GM19025 (cell line): ENCODE measurements around the gene KYAT1.

ENCODE experiments used
- ATAC-seq: cut with Tn5 transposase; IDR thresholded peaks from one replicate; pipeline ENCODE4 v1.9.1; 2021; ENCODE audit warnings: mild to moderate bottlenecking, low read depth, moderate library complexity; ENCODE audit not compliant: unreplicated experiment

Gene KYAT1

DNA sequence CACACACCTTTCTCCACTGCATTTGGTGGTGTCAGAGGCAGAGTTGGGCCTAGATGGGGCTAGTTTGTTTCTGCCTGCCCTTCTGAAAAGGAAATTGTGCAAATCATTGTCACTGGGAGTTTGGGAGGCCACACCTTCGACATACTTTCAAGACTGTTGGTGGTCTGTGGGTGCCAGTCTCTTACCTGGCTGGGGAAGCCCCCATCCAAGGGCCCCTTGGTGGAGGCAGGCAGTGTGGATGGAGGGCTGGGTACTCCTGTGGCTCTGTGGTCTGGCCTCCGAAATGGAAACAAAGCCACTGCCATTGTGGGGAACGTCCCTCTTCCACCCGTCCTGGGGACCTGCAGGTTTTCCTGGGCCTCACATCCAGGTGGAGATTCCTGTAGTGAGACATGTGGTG, 28.1 kb upstream of the KYAT1 start:
- no peak for ATAC-seq

DNA sequence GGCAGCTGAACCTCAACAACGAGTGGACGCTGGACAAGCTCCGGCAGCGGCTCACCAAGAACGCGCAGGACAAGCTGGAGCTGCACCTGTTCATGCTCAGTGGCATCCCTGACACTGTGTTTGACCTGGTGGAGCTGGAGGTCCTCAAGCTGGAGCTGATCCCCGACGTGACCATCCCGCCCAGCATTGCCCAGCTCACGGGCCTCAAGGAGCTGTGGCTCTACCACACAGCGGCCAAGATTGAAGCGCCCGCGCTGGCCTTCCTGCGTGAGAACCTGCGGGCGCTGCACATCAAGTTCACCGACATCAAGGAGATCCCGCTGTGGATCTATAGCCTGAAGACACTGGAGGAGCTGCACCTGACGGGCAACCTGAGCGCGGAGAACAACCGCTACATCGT, 26.6 kb upstream of the KYAT1 start:
- ATAC-seq = no peak

DNA sequence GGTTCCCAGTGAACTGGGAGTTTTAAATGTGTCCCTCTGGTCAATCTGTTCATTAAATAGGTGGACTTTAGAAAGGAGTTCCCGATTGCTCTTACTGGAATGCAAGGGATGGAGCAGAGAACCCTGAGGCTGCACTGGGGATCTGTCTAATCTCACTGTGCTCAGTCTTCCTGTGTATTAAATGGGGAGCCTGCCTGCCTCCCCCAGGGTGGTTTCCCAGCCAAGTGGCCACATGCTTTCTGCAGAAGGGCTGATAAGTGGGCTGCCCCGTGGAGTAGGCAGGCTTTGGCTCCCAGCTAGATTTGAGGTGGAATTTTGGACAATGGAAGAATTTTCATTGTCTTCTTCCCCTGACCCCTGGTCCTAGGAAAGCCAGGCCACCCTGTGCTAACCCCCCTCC, 25.0 kb upstream of the KYAT1 start:
- ATAC-seq = no peak

DNA sequence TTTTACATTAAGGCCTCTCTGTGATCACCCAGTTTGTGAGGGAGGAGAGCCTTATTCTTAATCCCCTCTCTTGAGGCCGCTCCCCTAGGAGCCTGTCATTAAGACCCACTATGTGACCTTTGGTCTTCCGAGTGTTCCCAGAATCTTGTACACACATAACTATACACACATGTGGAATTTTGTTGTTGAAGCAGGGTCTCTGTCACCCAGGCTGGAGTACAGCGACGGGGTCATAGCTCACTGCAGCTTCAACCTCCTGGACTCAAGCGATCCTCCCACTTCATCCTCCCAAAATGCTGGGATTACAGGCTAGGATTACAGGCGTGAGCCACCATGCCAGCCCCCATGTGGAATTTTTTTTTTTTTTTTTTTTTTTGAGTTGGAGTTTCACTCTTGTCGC, 24.2 kb upstream of the KYAT1 start:
- ATAC-seq = no peak

DNA sequence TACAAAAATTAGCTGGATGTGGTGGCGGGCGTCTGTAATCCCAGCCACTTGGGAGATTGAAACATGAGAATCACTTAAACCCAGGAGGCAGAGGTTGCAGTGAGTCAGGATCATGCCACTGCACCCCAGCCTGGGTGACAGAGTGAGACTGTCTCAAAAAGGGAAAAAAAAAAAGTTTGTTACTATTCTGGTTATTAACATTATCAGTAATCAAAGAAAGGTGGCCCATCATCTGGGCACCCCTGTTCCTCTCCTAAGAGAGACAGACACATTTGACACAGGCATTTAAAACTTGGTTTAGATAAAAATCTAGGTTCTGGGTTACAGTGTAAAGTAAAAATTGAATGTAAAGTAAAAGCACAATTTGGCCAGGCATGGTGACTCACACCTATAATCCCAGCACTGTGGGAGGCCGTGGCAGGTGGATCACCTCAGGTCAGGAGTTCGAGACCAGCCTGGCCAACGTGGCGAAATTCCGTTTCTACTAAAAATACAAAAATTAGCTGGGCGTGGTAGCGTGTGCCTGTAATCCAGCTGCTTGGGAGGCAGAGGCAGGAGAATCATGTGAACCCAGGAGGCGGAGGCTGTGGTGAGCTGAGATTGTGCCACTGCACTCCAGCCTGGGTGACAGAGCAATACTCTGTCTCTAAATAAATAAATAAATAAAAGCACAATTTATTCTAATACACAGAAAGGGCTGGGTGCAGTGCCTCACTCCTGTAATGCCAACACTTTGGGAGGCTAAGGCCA, 22.3 kb upstream of the KYAT1 start:
- ATAC-seq = no peak

DNA sequence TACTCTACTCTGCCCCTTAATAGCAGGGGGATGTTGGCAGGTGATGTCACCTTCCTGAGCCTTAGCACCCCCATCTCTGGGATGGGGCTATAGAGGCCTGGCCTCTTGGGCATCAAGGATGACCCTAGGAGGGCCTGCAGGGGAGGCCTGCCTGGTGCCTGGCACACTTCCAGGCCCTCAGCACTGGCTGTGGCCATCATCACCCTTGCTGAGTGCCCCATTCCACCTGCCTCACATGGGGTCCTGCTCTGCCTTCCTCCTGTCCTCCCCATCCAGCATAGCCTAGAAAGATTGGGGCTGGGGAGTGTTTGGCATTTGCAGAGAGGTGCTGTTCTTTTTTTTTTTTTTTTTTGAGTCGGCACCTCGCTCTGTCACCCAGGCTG, 21.3 kb upstream of the KYAT1 start:
- ATAC-seq = no peak

DNA sequence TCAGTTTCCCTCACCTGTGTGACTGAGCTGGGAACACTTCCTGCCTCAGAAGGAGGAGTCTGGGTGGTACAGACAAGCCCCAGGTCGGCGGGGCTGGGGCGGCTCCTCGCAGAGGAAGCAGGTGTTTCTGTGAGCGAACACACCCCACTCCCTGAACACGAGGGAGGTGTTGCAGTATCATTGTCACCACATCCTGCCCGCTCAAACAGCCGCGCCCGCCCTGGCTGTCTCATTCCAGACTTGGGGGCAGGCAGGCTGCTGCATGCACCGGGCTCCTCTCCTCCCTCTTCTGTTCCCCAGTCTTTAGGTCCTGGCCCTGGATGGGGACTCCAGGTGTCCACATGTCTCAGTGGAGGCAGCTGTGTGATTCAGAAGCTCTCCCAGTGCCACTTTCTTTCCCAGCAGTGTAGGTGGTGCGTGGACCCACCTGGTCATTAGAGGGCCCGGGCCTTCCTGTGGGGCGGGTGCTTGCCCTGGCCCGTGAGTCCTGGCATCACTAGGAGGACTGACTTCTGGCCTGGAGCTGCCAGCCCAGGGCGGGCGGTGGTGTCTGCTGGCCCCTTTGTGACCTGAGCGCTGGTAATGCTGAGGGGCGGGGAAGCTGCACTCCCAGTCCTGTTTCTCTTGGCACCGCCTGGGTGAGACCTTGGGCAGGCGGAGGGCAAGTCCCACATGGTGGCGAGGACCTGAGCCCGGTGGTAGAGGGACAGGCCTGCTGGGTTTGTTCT, 20.8 kb upstream of the KYAT1 start:
- peak; percentile 90 for ATAC-seq

DNA sequence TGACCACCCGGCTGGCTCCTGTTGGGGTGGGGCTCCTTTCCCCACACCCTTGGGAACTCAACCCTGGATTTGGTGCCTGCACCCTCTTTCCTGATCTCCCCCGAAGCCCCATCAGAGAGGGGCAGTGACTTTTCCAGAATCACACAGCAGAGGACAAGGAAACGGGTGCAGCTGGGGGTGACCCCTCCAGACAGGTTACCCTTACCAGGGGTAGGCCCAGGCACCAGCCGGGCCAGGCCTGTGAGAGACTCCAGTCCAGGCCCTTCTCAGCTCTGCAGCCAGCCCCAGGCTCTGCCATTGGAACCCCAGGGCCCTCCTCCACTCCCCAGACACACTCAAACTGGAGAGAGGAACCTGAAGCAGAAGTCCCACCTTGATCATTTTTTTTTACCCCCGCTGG, 20.1 kb upstream of the KYAT1 start:
- ATAC-seq = no peak

DNA sequence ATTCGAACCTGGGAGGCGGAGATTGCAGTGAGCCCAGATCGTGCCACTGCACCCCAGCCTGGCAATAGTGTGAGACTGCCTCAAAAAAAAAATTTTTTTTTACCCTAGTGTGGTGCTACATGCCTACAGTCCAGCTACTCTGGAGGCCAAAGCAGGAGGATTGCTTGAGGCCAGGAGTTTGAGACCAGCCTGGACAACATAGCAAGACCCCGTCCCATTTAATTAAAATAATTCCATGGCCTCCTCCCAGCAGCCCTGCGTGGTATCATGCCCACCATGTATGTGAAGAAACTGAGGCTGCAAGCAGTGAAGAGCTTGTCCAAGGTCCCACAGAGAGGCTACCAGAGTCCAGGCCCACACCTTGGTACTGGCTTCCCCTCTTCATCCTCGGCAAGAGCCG, 19.6 kb upstream of the KYAT1 start:
- no peak for ATAC-seq

DNA sequence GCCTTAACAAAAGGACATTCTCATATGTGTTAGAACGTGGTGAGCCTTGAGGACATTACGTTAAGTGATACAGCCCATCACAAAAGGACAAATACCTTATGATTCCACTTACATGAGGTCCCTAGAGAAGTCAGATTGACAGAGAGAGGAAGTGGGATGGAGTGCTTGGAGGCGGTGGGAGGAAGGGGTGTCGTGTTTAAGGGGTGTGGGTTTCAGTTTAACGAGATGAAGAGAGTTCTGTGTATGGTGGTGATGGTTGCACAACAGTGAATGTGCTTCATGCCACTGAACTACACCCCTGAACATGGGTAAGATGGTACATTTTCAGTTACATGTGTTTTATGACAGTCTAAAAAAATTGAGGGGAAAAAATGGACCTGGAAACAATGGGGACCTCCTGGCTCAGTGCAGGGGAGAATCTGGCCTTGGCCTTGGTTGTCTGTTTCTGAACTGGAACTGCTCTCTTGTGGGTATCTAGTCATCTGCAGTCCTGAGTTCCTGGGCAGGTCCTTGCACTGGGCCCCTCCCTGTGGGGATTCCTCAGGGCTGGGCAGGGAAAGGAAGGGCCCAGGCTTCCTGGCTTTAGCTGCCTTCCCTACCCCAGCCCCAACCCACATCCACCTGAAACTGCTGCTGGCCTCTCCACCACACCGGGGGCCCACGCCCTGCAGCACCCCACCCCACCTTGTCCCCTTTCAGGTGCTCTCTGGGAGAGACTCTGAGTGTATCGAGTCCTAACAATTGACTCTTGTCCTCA, 18.0 kb upstream of the KYAT1 start:
- ATAC-seq = no peak

DNA sequence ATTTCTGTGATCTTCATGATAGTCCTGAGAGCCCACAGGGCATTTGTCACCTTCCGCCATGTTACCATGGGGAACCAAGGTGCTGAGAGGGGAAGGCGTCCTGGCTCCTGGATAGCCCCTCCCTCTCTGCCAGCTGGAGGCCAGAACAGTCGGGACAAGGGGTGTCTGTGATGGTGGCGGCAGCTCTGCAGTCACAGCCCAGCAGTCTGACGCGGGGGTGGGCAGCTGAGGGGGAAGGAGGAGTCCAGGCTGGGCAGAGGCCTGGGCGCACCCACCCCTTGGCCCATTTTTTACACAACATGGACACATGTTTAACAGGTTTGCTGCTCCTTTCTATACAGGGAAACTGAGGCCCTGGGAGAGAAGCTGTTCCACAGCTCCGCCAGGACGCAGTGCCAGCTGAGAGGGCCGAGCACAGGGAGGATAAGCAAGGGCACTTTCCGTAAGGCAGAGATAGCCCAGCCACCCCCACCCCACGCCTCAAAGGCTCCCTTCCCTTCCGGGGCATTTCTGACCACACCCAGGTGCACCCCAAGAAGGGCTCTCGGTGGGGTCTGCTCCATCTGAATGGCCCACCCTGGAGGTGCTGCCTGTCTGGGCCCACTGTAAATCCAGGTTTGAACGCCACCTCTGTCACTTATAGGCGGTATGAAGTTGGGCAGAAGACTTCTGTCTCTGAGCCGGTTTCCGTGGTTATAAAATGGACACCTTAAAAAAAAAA, 17.3 kb upstream of the KYAT1 start:
- no peak for ATAC-seq

DNA sequence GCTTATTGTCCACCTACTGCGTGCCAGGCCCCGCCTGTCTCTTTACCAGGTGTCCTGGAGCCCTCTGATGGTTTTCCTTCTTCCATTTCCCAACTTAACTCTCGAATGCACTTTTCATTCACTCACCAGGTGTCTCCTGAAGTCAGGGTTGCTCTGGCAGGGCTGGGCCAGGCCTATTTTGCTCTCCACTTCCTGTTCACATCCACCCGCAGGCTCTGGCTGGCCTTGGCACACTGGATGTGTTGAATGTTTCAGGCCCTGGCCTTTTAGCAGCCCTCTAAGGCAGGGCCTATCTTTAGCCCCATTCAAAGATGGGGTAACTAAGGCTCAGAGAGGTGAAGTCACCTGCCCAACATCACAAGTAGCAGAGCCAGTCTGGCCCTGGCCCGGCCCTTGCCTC, 16.6 kb upstream of the KYAT1 start:
- ATAC-seq = no peak

DNA sequence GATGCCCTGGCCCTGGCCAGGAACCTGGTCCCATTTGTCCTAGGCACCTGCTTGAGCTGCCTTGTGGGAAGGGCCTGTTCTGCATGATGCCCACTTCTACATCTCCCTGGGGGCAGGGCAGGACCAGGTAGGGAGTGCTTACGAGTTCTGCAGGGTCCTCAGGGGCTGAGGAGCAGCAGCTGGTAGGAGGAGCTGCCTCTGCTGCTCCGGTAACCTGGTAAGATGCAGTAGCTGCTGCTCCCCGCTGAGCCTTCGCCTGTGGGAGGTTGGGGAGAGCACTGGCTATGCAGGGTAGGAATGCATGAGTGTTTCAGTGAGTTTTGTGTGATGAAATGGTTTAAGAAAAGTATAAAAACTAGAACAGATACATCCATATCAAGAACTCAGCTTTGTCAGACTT, 13.8 kb upstream of the KYAT1 start:
- no peak for ATAC-seq

DNA sequence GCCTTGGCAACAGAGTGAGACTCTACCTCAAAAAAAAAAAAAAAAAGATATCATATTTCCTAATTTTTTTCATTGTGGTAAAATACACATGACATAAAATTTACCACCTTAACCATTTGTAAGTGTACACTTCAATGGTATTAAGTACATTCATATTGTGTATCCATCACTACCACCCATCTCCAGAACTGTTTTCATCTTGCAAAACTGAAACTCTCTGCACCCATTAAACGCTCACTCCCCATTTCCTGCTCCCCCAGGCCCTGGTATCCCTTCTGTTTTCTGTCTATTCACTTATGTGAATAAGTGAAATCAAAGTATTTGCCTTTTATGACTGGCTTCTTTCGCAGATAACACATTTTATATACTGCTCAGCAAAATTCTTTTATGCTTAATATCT, 13.0 kb upstream of the KYAT1 start:
- no peak for ATAC-seq

DNA sequence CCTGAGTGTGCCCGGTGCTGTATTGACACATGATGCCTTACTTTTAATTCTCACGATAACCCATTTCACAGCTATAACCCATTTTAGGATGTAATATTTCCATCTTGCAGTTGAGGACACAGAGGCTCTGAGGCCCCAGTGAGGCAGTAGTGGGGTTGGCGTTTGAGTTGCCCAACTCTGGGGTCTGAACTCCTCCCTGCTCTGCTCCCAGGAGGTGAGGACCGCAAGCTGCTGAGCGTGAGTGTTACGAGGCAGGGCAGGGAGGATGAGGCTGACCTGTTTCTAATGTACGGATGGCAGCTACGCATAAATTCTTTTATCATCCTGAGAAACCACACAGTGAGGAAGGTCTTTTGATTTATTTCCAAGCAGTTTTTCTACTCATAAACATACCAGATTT, 11.6 kb upstream of the KYAT1 start:
- ATAC-seq = no peak

DNA sequence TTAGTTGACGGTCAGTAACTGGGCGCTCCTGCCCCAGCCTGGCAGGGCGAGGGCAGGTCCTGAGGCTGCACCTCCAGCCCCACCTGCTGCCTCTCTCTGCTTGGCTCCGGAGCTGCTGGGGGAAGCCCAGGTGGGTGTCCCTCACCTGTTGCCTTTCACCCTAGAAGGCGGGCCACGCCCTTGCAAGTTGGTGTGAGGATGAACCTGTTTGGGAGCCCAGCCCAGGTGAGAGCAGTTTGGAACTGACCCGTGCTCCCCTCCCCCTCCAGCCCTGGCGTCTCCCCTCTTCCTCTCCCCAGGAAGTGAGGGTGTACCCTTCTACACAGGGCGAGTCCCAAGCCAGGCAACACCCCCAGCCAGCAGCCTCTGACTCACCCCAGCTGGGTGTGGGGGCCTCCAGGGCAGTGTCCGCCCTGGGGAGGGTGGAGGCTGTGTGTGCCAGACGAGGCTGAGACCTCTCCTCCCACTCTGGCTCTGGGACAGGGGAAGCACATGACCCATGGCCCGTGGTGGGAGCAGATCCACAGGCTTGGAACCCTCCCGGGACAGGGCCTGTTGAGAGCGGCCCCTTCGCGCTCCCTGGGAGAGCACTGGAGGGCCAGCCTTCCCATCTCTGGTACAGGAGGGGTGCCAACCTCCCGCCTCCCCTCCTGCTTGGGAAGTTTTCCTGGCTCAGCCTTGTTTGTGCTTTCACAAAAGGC, 10.6 kb upstream of the KYAT1 start:
- no peak for ATAC-seq

DNA sequence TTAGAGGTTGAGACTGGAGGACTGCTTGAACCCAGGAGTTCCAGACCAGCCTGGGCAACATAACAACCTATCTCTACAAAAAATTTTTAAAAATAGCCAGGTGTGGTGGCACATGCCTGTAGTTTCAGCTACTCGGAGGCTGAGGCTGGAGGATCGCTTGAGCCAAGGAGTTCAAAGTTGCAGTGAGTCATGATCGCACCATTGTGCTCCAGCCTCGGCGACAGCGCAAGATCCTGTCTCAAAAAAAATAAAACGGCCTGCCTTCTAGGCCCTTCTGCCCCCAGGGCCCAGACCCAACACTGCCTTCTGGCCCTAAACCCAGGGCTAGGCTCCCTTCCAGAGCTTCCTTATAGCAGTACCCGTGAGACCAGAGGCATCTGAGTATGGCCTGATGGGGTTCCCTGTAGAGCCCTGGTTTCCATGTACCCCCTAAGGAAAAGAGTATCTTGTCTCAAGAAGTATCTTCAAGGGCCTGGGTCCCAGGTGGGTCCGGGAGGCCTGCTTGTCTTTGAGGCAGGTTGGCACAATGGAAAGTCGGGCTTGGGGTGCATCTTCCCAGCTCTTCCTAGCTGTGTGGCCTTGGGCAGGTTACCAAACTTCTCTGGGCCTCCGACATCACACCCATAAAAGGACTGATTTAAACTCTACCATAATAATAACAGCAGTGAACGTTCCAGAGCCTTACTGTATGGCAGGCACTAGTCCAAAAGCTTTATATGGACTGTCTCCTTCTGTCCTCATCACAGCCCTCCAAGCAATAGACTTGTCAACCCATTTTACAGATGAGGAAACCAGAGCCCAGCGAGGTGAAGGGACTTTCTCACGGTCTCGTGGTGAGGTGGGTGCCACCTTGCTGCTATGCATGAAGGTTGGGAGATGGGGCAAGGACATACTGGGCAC, 9.8 kb upstream of the KYAT1 start:
- ATAC-seq = no peak

DNA sequence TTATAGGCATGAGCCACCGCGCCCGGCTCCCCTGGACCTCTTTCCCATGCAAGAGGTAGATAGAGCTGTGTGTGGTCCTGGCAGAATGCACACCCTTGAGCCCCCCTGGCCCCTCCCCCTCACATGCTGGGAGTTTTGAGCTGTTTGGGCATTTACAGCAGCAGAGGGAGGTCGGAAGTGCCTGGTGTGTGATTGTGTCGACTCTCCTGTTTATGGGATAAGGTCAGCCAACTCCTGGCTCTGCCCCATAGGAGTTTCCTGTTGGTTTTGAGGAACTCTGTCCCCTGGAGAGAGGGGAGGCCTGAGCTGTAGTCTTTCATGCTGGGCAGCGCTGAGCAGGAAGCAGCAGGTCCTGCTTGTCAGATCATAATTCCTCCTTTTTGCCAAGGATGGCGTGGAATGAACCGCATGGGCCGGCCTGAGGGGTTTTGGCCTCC, 6.2 kb upstream of the KYAT1 start:
- no peak for ATAC-seq

DNA sequence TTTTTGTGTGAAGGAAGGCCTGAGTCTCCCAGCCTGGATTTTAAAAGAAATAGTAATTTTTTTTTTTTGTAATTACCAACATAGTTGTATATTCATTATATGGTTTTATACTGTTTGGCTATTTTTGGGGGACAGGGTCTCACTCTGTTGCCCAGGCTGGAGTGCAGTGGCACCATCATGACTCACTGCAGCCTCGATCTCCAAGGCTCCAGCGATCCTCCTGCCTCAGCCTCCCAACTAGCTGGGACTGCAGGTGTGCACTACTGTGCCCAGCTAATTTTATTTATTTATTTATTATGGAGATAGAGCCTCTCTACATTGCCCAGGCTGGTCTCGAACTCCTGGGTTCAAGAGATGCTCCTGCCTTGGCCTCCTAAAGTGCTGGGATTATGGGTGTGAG, 5.3 kb upstream of the KYAT1 start:
- ATAC-seq = no peak
